ENCODE results near the gene AGBL1.

Gene AGBL1

GRCh38 chr15:86263230-86263629 is 183.6 kb downstream of the AGBL1 start:
- FAIRE-seq (no peak), DNase-seq (ENCODE audit: insufficient read length, low spot score) (no peak)

GRCh38 chr15:86266896-86267484 is 187.3 kb downstream of the AGBL1 start:
- FAIRE-seq = no peak
- TF ChIP-seq CTCF (IDR thresholded peaks at IDR 0.05; ENCODE audit: insufficient read depth, missing control alignments) = no peak

More at GRCh38 chr15:86263230-86263629, 183.6 kb downstream of the AGBL1 start:
- TF ChIP-seq CTCF (IDR thresholded peaks at IDR 0.05; ENCODE audit: insufficient read depth, missing control alignments) = no peak

GRCh38 chr15:86267892-86268291 is 188.2 kb downstream of the AGBL1 start:
- no peak for FAIRE-seq

More at GRCh38 chr15:86266896-86267484, 187.3 kb downstream of the AGBL1 start:
- DNase-seq (ENCODE audit: insufficient read length, low spot score) = no peak

GRCh38 chr15:86268558-86268957 is 188.9 kb downstream of the AGBL1 start:
- no peak for TF ChIP-seq CTCF (IDR thresholded peaks at IDR 0.05; ENCODE audit: insufficient read depth, missing control alignments)
- FAIRE-seq (no peak), DNase-seq (ENCODE audit: insufficient read length, low spot score) (no peak)

More at GRCh38 chr15:86267892-86268291, 188.2 kb downstream of the AGBL1 start:
- no peak for DNase-seq (ENCODE audit: insufficient read length, low spot score)
- TF ChIP-seq CTCF (IDR thresholded peaks at IDR 0.05; ENCODE audit: insufficient read depth, missing control alignments) = no peak

- no peak for FAIRE-seq
These were observed 193.6 kb downstream of the AGBL1 start for GRCh38 chr15:86273309-86273708.

GRCh38 chr15:86275361-86275760 is 195.7 kb downstream of the AGBL1 start:
- DNase-seq (ENCODE audit: insufficient read length, low spot score) = no peak
- no peak for TF ChIP-seq CTCF (IDR thresholded peaks at IDR 0.05; ENCODE audit: insufficient read depth, missing control alignments)
- FAIRE-seq = no peak

More at GRCh38 chr15:86273309-86273708, 193.6 kb downstream of the AGBL1 start:
- DNase-seq (ENCODE audit: insufficient read length, low spot score) = no peak
- no peak for TF ChIP-seq CTCF (IDR thresholded peaks at IDR 0.05; ENCODE audit: insufficient read depth, missing control alignments)

- DNase-seq (ENCODE audit: insufficient read length, low spot score) (no peak), FAIRE-seq (no peak)
- TF ChIP-seq CTCF (IDR thresholded peaks at IDR 0.05; ENCODE audit: insufficient read depth, missing control alignments) = no peak
These were observed 198.9 kb downstream of the AGBL1 start for GRCh38 chr15:86278586-86278985.
